Upper lobe of left lung (tissue), 4 donors: ENCODE results near the gene PDS5A.

Experiments used
- POLR2A ChIP-seq, 4 donors: fragments of 450-650 bp; IDR thresholded peaks; one replicate each; pipeline ENCODE4 v1.5.1; 2016 to 2017; ENCODE audit warnings: antibody characterized with exemption in 4 of 4, mild to moderate bottlenecking in 2 of 4
- POLR2AphosphoS5 ChIP-seq, 2 donors: sonication (generic); formaldehyde crosslinking; IDR thresholded peaks; one replicate each; pipeline ENCODE4 v1.5.1; 2017; ENCODE audit warnings: antibody characterized with exemption in 2 of 2
- TF ChIP-seq, protein P1 (sequence below), 6 experiments: fragments of 450-650 bp in 4 of 6; fragments of 200-600 bp in 2 of 6; sonication (generic) in 2 of 6; IDR thresholded peaks; one replicate each; pipeline ENCODE4 v1.5.1; 2016 to 2019; ENCODE audit warnings: antibody characterized with exemption in 6 of 6

DNA sequence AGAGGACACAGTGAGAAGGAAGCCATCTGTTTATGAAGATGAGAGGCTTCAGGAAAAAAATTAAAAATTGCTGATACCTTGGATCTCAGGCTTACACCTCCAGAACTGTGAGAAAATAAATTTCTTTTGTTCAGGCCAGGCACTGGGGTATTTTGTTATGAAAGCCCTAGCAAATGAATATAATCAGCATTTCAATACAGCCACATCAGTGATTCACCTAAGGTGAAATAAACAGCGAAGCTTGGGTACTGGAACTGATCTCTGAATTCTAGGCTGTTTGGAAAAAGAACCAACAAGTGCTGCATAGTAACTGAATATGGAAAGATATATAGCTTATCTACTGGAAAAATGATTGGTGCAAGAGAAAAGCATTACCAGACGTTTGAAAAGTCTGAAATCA, 88.5 kb downstream of the PDS5A start:
- TF ChIP-seq, protein P1, sequence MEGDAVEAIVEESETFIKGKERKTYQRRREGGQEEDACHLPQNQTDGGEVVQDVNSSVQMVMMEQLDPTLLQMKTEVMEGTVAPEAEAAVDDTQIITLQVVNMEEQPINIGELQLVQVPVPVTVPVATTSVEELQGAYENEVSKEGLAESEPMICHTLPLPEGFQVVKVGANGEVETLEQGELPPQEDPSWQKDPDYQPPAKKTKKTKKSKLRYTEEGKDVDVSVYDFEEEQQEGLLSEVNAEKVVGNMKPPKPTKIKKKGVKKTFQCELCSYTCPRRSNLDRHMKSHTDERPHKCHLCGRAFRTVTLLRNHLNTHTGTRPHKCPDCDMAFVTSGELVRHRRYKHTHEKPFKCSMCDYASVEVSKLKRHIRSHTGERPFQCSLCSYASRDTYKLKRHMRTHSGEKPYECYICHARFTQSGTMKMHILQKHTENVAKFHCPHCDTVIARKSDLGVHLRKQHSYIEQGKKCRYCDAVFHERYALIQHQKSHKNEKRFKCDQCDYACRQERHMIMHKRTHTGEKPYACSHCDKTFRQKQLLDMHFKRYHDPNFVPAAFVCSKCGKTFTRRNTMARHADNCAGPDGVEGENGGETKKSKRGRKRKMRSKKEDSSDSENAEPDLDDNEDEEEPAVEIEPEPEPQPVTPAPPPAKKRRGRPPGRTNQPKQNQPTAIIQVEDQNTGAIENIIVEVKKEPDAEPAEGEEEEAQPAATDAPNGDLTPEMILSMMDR (IDR thresholded peaks at IDR 0.05), result no peak
- TF ChIP-seq POLR2A (IDR thresholded peaks at IDR 0.05) (no peak), POLR2AphosphoS5 (IDR thresholded peaks at IDR 0.05) (no peak)
